GM18873 (cell line): ENCODE data around the gene RTL3.

Source experiments
- ATAC-seq: cut with Tn5 transposase; IDR thresholded peaks from one replicate; pipeline ENCODE4 v1.9.1; 2021; ENCODE audit warnings: mild to moderate bottlenecking, moderate library complexity, moderate number of reproducible peaks; ENCODE audit not compliant: unreplicated experiment, low FRiP score

RTL3 gene

GRCh38 chrX:78622831-78623230, 36.3 kb downstream of the RTL3 start:
- no peak for ATAC-seq

- ATAC-seq, result no peak
Measured at GRCh38 chrX:78619834-78620233, 39.3 kb downstream of the RTL3 start.

- no peak for ATAC-seq
Measured at GRCh38 chrX:78618987-78619386, 40.1 kb downstream of the RTL3 start.

GRCh38 chrX:78614264-78614663, 44.9 kb downstream of the RTL3 start:
- ATAC-seq, result no peak
